HepG2 (cell line): ENCODE results near the gene INO80B. TPM values are rescaled to one million over a fixed set of nuclear protein-coding genes. Genes with fewer than 3 reads are reported as not detected.

ENCODE experiments used
- ATF1 ChIP-seq: IDR thresholded peaks from 2 replicates; pipeline ENCODE4 v1.6.1; 2016; ENCODE audit warnings: mild to moderate bottlenecking, control low read depth
- CBX1 ChIP-seq: IDR thresholded peaks from one replicate; pipeline ENCODE4 v1.6.1; 2016; ENCODE audit warnings: antibody characterized with exemption, low read depth
- ESRRA ChIP-seq: sonication (generic); formaldehyde crosslinking; IDR thresholded peaks from 2 replicates; pipeline ENCODE4 v1.5.1; 2020; ENCODE audit warnings: mild to moderate bottlenecking, low read depth, missing genetic modification reagents
- HIVEP1 ChIP-seq: sonication (generic); formaldehyde crosslinking; IDR thresholded peaks from 2 replicates; pipeline ENCODE4 v1.4.0; 2020; ENCODE audit warnings: mild to moderate bottlenecking, missing genetic modification reagents
- HMG20B ChIP-seq: conservative IDR thresholded peaks from 2 replicates; pipeline ENCODE4 v1.6.1; 2016; ENCODE audit warnings: missing genetic modification reagents, missing compliant biosample characterization
- HOXA9 ChIP-seq: sonication (generic); formaldehyde crosslinking; IDR thresholded peaks from 2 replicates; pipeline ENCODE4 v1.8.1; 2022; ENCODE audit warnings: missing genetic modification reagents, mild to moderate bottlenecking, moderate library complexity, borderline replicate concordance
- POLR2AphosphoS5 ChIP-seq: IDR thresholded peaks from 2 replicates; pipeline ENCODE4 v1.6.1; 2012; ENCODE audit warnings: low read depth, low read length
- RCOR2 ChIP-seq: IDR thresholded peaks from 2 replicates; pipeline ENCODE4 v1.6.1; 2016; ENCODE audit warnings: missing biosample characterization, missing genetic modification reagents
- SIX4 ChIP-seq: sonication (generic); formaldehyde crosslinking; IDR thresholded peaks from 2 replicates; pipeline ENCODE4 v1.4.0; 2020; ENCODE audit warnings: missing genetic modification reagents
- SMARCE1 ChIP-seq: fragments of 450-650 bp; IDR thresholded peaks from 2 replicates; pipeline ENCODE4 v1.6.1; 2017; ENCODE audit warnings: borderline replicate concordance
- SMC3 ChIP-seq: IDR thresholded peaks from 2 replicates; pipeline ENCODE4 v1.6.1; 2011; ENCODE audit warnings: low read length, improper control_type of control experiment
- SUZ12 ChIP-seq: fragments of 150-350 bp; IDR thresholded peaks from 2 replicates; pipeline ENCODE4 v1.6.1; 2014; ENCODE audit warnings: low read depth, low read length
- SYNCRIP ChIP-seq: fragments of 200-400 bp; formaldehyde crosslinking; IDR thresholded peaks from 2 replicates; pipeline ENCODE4 v1.6.1; 2018; ENCODE audit warnings: mild to moderate bottlenecking, low read depth, low read length; ENCODE audit not compliant: insufficient read depth
- ZKSCAN5 ChIP-seq: sonication (generic); formaldehyde crosslinking; IDR thresholded peaks from 2 replicates; pipeline ENCODE4 v1.5.1; 2020; ENCODE audit warnings: mild to moderate bottlenecking, missing genetic modification reagents
- ZNF607 ChIP-seq: sonication (generic); formaldehyde crosslinking; IDR thresholded peaks from 2 replicates; pipeline ENCODE4 v1.5.1; 2020; ENCODE audit warnings: missing genetic modification reagents, mild to moderate bottlenecking, borderline replicate concordance
- polyA plus RNA-seq, 8 experiments: library from polyadenylated mRNA; depleted of rRNA in 3 of 8; stranded (reverse) in 7 of 8; unstranded in 1 of 8; fragments of >200 nt; fragmentation: Illumina TruSeq in 4 of 8; extraction: Trizol in 4 of 8; gene quantifications; 2 replicates each; pipeline versions ENCODE4 v1.2.1 to v1.2.3, GENCODE V29; 2011 to 2016; ENCODE audit warnings: low read depth in 4 of 8, missing spikeins in 1 of 8, mixed read lengths in 1 of 8; ENCODE audit not compliant: insufficient read depth in 1 of 8
- total RNA-seq, 5 experiments: library from RNA; depleted of rRNA; stranded (reverse); fragments of >200 nt; fragmentation: Illumina TruSeq; extraction: Trizol; gene quantifications; 2 replicates each; pipeline ENCODE4 v1.2.3, GENCODE V29; 2016; ENCODE audit warnings: low read depth in 1 of 5
- TF ChIP-seq, protein P1 (sequence below), 2 experiments: sonication (generic) in 1 of 2; formaldehyde crosslinking in 1 of 2; IDR thresholded peaks; 2 replicates each; pipeline versions ENCODE4 v1.4.0 to v1.6.1; 2016 to 2020; ENCODE audit warnings: borderline replicate concordance in 1 of 2, low read depth in 1 of 2, mild to moderate bottlenecking in 1 of 2, missing genetic modification reagents in 1 of 2
- TF ChIP-seq, protein P2 (sequence below): sonication (generic); formaldehyde crosslinking; conservative IDR thresholded peaks from 2 replicates; pipeline ENCODE4 v1.4.0; 2020; ENCODE audit warnings: missing genetic modification reagents
- TF ChIP-seq, protein P3 (sequence below): sonication (generic); formaldehyde crosslinking; IDR thresholded peaks from 2 replicates; pipeline ENCODE4 v1.8.1; 2023; ENCODE audit warnings: mild to moderate bottlenecking, missing genetic modification reagents
- TF ChIP-seq, protein P4 (sequence below): conservative IDR thresholded peaks from 2 replicates; pipeline ENCODE4 v1.6.1; 2018; ENCODE audit warnings: missing genetic modification reagents

The INO80B gene
- total and polyA plus RNA-seq, 2 of the 13 experiments (the other 11 are each of a cell fraction or from before 2014, with no cell fraction given) = 6.2 to 14.5 TPM

DNA sequence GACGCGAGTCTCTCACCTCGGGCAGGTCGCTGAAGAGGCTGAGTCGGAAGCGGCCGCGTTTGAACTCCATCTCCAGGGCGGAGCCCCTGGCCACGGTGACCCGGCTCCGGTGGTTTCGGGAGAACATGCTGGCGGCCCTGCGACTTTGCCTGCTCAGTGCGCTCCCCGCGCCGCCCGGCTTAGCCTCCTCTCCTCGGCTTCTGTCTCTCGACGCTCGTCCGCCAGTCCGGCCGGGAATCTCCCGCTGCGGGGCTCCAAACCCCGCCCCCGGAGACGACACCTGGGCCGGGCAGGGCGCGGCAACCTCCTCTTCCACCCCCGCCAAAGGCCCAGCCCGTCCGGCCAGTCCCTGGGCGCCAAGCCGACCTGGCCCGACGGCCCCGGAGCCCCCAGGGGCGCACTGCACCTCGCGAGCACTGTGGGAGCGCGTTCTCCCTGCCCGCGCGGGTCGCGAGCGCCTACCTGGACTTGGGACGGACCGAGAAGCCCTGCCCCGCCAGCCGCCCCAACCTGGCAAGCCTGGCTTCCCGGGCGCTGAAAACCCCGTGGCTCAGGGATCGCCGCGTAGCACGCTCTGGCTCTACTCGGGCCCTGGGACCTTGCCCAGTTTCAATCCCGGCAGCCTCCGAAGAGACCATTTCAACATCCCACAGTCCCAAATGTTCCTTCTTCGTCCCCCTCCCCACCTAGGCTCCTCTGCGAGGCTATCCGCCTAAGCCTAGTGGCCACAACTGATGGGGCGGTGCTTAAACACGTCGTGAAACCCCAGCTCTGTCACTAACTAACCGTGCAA lies 13.0 kb upstream of the INO80B start, which contains the start of gene RTKN (continued):
- TF ChIP-seq ZNF607 = peak; percentile 68; the same call in 1 of the 2 replicates
- no peak for TF ChIP-seq ATF1
- TF ChIP-seq SIX4 = peak; percentile 53; the same call in 1 of the 2 replicates
- TF ChIP-seq, protein P1, sequence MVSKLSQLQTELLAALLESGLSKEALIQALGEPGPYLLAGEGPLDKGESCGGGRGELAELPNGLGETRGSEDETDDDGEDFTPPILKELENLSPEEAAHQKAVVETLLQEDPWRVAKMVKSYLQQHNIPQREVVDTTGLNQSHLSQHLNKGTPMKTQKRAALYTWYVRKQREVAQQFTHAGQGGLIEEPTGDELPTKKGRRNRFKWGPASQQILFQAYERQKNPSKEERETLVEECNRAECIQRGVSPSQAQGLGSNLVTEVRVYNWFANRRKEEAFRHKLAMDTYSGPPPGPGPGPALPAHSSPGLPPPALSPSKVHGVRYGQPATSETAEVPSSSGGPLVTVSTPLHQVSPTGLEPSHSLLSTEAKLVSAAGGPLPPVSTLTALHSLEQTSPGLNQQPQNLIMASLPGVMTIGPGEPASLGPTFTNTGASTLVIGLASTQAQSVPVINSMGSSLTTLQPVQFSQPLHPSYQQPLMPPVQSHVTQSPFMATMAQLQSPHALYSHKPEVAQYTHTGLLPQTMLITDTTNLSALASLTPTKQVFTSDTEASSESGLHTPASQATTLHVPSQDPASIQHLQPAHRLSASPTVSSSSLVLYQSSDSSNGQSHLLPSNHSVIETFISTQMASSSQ (IDR thresholded peaks at IDR 0.05; ENCODE audit: low read depth) = peak; percentile 91; the same call in 1 of the 2 replicates
- TF ChIP-seq, protein P1 (CRISPR knock-in tag; IDR thresholded peaks at IDR 0.05; ENCODE audit: borderline replicate concordance) = peak; percentile 95
- TF ChIP-seq, protein P2, sequence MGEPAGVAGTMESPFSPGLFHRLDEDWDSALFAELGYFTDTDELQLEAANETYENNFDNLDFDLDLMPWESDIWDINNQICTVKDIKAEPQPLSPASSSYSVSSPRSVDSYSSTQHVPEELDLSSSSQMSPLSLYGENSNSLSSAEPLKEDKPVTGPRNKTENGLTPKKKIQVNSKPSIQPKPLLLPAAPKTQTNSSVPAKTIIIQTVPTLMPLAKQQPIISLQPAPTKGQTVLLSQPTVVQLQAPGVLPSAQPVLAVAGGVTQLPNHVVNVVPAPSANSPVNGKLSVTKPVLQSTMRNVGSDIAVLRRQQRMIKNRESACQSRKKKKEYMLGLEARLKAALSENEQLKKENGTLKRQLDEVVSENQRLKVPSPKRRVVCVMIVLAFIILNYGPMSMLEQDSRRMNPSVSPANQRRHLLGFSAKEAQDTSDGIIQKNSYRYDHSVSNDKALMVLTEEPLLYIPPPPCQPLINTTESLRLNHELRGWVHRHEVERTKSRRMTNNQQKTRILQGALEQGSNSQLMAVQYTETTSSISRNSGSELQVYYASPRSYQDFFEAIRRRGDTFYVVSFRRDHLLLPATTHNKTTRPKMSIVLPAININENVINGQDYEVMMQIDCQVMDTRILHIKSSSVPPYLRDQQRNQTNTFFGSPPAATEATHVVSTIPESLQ (CRISPR knock-in tag) = 0 out of 2 replicates have a peak, but pooled peaks have one; percentile 77
- no peak for TF ChIP-seq CBX1
- no peak; the same call in 1 of the 2 replicates for TF ChIP-seq HMG20B
- no peak for TF ChIP-seq RCOR2 (CRISPR knock-in tag)
- no peak for TF ChIP-seq SUZ12
- no peak; the same call in 1 of the 2 replicates for TF ChIP-seq ZKSCAN5 (CRISPR knock-in tag)
- no peak for TF ChIP-seq HOXA9 (CRISPR knock-in tag)
- TF ChIP-seq SYNCRIP = no peak
- TF ChIP-seq, protein P3, sequence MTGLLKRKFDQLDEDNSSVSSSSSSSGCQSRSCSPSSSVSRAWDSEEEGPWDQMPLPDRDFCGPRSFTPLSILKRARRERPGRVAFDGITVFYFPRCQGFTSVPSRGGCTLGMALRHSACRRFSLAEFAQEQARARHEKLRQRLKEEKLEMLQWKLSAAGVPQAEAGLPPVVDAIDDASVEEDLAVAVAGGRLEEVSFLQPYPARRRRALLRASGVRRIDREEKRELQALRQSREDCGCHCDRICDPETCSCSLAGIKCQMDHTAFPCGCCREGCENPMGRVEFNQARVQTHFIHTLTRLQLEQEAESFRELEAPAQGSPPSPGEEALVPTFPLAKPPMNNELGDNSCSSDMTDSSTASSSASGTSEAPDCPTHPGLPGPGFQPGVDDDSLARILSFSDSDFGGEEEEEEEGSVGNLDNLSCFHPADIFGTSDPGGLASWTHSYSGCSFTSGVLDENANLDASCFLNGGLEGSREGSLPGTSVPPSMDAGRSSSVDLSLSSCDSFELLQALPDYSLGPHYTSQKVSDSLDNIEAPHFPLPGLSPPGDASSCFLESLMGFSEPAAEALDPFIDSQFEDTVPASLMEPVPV (CRISPR knock-in tag) = peak; percentile 35
- TF ChIP-seq SMC3 = peak; percentile 3; the same call in 1 of the 2 replicates
- TF ChIP-seq POLR2AphosphoS5 = peak; percentile 100
- TF ChIP-seq SMARCE1 = no peak
- peak; percentile 85 for TF ChIP-seq HIVEP1 (CRISPR knock-in tag)
- peak; percentile 55; the same call in 1 of the 2 replicates for TF ChIP-seq ESRRA (CRISPR knock-in tag)
- TF ChIP-seq, protein P4, sequence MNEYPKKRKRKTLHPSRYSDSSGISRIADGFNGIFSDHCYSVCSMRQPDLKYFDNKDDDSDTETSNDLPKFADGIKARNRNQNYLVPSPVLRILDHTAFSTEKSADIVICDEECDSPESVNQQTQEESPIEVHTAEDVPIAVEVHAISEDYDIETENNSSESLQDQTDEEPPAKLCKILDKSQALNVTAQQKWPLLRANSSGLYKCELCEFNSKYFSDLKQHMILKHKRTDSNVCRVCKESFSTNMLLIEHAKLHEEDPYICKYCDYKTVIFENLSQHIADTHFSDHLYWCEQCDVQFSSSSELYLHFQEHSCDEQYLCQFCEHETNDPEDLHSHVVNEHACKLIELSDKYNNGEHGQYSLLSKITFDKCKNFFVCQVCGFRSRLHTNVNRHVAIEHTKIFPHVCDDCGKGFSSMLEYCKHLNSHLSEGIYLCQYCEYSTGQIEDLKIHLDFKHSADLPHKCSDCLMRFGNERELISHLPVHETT = peak; percentile 63; the same call in 1 of the 2 replicates
